GM18858 (cell line): ENCODE measurements around the gene KIRREL3.

Experiments used
- ATAC-seq: cut with Tn5 transposase; IDR thresholded peaks from one replicate; pipeline ENCODE4 v1.9.1; 2021; ENCODE audit not compliant: unreplicated experiment

KIRREL3 gene

DNA sequence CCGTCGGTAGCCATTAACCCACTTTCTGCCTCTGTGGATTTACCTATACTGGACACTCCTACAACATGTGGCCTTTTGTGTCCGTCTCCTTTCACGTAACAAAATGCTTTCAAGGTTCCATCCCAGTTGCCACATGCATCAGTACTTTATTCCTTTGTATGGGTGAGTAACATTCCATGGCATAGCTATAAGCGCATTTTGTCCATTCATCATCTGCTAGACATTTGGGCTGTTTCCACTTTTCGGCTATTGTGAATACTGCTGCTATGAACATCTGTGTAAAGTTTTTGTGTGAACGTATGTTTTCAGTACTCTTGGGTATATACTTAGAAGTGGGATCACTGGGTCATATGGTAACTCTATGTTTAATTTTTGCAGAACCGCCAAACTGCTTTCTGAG is 387.9 kb downstream of the KIRREL3 start:
- no peak for ATAC-seq

DNA sequence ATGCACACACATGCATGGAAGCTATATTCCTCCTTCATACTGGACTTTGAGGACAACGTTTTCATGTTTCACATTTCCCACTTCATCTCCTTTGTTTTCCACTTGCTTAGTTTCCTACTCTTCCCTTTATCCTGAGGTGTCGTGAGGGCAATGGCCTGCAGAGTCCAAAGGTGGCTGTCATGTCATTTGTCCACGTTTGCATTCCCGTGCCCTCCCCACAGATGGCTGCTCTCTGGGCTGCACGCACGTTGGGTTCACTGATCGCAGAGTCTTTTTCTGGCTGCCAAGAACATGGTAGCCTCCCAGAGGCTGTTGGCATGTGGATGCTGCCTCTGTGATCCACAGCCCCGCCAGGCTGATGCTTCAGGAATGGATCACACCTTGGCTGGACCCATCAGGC is 389.1 kb downstream of the KIRREL3 start:
- ATAC-seq = no peak

DNA sequence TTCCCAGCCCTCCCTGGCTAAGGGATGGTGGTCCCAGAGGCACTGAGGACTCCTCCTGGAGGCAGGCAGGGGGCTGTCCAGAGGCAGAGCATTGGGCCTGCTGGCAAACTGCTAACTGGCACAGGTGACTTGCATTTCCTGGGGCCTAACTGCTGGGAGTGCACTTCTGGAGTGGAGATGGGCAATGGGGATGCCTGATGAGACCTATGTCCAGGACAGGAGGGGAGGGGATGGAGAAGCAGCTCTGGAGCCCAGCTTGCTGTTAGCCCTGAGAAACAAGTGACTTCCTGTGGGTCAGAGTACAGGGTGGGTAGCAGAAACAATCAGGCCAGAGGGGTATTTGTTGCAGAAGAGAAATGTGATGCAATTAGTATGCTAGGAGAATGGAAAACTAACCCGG is 391.9 kb downstream of the KIRREL3 start:
- no peak for ATAC-seq

GRCh38 chr11:126607776-126608541 is 392.6 kb downstream of the KIRREL3 start:
- no peak for ATAC-seq

GRCh38 chr11:126607374-126607773 is 393.2 kb downstream of the KIRREL3 start:
- no peak for ATAC-seq

- ATAC-seq = no peak
Measured at GRCh38 chr11:126606484-126606883, 394.1 kb downstream of the KIRREL3 start.

DNA sequence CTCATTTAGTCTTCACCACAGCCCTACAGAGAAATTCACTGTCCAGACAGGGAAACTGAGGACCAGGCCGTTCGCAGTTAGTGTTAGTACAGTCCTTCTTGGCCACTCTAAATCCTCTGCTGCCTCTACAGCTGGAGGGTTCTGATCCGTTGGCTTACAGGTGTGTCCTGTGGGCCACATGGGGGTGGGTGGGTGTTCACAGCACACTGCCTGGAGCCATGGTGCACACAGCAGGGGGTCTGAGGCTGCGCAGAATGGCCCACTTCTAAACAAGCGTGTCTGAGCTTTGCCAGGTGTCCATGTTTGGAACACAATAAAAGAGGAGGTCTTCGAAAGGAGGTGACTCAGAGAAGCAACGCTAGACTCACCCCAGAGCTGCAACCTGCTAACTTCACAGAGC is 396.1 kb downstream of the KIRREL3 start:
- ATAC-seq = no peak

- no peak for ATAC-seq
Measured at GRCh38 chr11:126603486-126603885, 397.1 kb downstream of the KIRREL3 start.

DNA sequence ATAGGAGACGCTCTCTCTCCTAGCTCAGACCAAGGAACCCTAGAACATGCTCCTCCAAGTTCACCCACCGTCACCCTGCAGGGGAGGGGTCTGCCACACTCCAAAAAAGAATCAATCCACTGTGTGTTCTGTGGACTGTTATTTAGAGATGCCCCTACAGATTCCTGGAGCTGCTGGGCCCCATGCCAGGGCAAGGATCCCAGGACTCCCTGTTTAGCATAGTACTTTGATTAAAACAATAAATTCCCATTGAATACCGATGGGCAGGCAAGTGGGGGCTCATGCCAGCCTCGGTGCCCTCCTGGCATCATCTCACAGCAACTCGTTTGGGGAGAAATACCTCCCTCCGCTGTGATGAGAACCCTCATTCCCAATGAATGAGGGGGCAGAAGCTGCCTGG is 397.6 kb downstream of the KIRREL3 start:
- ATAC-seq = no peak

DNA sequence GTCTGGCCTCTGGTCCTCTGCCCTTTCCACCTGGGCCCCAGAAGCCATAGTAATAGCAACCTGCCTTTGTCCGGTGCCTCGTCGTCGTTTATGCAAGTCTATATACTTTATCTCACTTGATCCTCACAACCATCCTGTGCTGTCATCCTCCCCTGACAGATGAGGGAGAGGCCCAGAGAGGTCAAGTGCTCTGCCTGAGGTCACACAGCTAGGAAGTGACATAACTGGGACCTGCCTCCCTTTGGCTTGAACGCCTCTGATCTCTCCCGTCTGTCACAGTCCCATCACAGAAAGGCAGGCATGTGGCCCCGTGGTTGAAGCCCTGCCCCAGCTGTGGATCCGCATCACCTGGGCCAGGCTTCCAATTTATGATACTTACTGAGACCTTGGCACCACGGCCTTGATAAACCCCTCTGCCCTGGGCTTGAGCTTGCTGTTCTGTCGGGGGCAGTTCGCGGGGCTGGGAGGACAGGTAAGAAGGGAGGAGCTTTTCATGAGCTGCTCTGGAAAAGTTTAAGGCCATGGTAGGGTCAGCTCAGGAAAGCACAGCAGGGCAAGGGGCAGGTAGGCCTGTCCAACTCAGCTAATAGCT is 398.1 kb downstream of the KIRREL3 start:
- ATAC-seq = no peak

DNA sequence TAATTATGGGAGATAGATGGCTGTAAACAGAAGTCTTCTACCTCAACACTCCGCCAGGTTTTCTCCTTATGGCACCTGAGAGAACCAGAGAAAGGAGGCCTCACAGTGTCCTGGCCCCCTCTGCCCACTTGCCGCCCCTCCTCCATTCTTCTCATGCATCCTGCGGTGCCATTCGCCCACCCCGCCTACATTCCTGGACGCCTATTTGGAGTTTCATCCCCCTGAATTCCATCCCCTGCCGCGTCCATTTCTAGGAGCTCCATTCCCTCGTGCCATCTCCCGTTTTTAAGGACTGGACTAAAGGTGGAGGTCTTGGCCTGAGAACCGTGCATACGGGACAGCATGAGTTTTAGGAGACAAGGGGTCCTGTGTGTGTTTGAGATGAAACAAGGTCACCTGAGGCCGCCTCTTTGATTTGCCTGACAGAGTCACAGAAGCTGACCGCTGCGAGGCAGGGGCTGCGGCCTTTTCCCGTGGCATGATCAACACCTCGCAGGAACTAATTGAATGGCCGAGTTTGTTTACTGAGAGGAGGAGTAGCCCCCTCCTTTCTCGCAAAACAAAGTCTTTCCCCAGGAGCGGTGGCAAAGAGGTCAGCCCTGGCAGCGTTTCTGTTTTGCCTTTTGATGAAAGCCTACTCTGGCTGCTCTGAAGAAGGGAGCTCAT is 398.9 kb downstream of the KIRREL3 start:
- no peak for ATAC-seq

DNA sequence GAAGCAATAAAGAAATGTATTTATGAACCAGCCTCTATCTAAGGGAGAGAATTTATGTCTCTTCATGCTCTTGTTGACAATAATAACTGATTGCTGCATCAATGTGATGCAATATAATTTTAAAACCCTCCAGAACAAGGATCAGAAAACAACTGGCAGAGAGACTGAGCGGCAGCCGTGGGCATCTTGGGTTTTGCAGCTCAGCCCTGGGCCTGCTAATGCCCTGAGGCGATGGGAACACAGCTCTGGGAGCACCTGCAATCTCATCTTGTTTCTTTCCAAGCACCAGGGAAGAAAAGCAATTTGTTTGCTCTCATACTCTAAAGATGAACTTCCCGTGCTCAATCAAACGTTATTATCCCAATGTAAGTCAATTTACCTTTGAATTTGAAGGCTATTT is 399.4 kb downstream of the KIRREL3 start:
- no peak for ATAC-seq

GRCh38 chr11:126599217-126599897 is 401.2 kb downstream of the KIRREL3 start:
- no peak for ATAC-seq

DNA sequence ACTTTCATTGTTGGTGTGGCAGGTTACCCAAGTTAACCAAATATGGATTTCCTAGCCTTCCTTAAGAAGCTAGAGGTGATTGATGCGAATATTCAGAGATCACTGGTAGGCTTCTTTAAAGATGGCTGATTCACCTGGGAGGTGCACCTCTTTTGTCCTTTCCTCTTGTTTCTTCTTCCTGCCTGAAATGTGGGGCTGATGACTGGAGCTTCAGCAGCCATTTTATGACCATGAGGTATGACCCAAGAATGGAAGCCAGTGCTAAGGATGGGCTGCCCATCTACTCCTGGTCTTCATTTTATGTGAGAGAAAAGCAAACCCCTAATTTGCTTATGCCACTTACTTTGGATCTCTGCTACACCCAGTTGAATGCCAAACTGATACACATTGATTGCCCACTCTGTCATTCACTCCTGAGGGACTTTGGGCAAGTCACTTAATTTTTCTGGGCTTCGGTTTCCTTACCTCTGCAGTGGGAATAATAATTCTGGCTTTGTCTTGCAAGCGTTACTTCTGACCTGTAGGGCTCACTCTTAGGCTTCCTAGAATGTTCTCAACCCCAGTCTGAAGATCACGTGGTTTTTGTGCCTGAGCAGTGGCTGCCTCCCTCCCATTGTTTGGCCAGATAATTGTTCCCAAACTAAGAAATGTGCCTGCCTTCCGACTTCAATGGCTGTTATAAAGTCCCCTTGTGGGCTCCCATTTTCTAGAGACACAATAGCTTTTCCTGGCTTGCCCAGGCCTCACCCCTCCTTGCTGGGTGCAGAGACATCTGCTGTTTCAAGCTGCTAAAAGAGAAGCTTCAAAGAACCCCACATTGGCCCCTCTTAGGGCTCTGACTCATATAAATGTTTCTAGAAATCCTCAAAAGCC is 402.0 kb downstream of the KIRREL3 start:
- no peak for ATAC-seq

GRCh38 chr11:126597041-126597440 is 403.5 kb downstream of the KIRREL3 start:
- no peak for ATAC-seq

- no peak for ATAC-seq
Measured at GRCh38 chr11:126596474-126596873, 404.1 kb downstream of the KIRREL3 start.

GRCh38 chr11:126595560-126595959 is 405.0 kb downstream of the KIRREL3 start:
- ATAC-seq = no peak

GRCh38 chr11:126594921-126595367 is 405.6 kb downstream of the KIRREL3 start:
- no peak for ATAC-seq

DNA sequence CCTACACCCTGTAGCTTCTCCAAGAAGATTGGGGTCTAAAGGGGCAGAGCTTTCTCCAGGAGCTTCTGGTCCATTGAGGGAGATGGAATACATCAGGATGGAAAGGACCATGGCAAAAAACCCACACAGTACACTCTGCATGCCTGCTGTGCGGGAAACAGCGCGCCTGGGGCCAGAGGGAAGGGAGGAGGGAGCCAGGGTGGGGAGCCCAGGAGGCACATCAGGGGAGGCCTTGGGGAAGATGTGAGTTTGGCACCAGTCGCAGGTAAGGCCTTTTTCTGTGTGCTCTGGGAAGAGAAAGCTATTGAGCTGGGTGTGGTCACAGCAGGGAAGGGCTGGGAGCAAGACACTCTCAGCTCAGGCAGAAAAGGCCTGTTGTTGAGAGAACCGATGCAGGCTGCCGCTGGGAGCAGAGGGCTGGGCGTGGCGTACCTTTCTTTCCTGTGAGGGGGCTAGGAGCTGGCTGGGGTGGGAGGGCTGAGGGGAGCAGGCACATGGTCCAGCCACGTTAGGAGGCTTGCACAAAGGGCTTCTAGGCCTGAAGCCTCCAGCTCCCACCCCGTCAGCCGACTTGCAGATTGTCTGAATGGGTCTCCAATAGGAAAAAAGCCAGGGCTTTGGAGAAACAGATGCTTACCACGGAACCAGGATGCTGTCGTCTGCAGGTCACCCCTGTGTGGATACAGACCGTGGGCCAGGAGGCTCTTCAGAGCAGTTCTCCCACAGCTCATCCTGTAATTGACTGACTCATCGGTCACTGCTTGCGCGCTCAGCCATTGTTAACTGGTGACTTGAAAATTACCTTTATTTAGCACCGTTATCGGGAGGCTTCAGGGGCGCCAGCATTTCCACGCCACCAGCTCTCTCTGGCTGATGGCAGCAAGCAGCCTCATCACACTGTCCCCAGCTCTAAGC is 407.8 kb downstream of the KIRREL3 start:
- ATAC-seq = no peak
